Skeletal muscle cell (primary cell): ENCODE data around the gene DHDDS.

Source experiments
- DNase-seq: peaks from one replicate; pipeline ENCODE4 v3.0.0-alpha.2; 2010; ENCODE audit warnings: low read depth
- H3K4me3 ChIP-seq: 2 replicates; pipeline ENCODE4 v1.5.1; 2011; ENCODE audit warnings: low read depth, mild to moderate bottlenecking, control low read depth, low read length, moderate library complexity

Gene DHDDS

GRCh38 chr1:26413031-26413430 lies 19.1 kb upstream of the DHDDS start:
- H3K4me3 ChIP-seq = no peak overlapping the region
- DNase-seq = no peak

- no peak overlapping the region for H3K4me3 ChIP-seq
These were observed 14.9 kb upstream of the DHDDS start for GRCh38 chr1:26417111-26417759.

DNA sequence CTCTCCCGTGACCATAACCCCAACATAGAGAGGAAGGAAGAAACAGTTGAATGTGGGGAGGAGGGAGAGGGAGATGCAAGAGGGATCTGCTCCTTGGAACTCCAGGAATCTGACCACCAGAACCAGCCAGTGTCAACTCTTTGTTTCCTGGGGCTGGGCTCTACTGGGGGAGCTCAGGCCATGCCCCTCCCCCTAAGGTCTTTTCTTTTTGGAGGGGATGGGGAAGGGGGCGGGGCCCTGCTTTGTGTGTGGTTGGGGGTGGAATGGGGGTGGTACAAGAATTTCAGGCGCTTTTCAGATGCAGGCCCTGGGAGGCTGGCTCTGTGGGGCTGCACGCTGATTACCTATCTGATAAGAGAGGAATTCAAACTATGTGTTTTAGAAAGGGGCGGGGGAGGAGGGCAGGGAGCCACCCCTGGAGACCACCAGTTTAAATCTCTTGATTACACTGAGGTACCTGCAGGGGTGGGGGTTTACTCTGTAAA lies 13.2 kb upstream of the DHDDS start:
- no peak overlapping the region for H3K4me3 ChIP-seq
- DNase-seq = no peak

More at GRCh38 chr1:26417111-26417759, 14.9 kb upstream of the DHDDS start:
- DNase-seq = no peak

- no peak for DNase-seq
- no peak overlapping the region for H3K4me3 ChIP-seq
These were observed 12.6 kb upstream of the DHDDS start for GRCh38 chr1:26419494-26419893.

DNA sequence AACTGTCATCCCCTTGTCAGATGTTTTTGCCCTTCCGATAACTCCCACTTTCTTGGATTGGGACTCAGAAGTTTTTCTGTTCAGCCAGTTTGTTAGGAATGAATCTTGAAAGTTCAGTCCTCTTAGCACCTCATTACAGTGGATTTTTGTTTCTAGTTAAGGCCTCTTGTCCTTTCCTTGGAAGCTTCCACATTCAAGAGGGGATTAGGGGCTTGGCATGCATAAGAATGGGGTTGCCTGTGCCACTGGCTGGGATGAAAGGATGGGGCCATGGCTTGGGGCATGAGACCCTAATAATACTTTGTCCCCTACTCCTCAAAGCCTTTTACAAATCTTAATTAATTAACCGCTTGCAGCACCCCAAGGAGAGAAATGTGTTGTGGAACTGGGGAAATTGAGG lies 2.4 kb upstream of the DHDDS start:
- no peak overlapping the region for H3K4me3 ChIP-seq
- no peak for DNase-seq

DNA sequence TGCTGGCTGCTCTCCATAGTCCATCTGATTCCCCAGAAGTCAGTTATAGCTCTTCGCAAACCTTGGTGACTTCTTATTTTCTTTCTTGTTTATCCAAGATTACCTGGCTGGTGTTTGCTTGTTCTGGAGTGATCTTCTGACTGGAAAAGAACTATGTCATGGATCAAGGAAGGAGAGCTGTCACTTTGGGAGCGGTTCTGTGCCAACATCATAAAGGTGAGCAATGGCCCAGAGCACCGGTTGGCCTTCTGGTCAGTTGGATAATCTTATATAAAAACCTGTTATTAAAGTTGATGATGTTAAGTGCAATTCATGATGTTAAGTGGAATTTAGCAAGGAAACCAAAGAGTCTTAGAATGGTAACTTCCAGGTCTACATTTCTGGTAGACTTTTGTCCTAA lies 672 bp downstream of the DHDDS start:
- DNase-seq = no peak
- H3K4me3 ChIP-seq = peak overlapping the region; percentile 61

DNA sequence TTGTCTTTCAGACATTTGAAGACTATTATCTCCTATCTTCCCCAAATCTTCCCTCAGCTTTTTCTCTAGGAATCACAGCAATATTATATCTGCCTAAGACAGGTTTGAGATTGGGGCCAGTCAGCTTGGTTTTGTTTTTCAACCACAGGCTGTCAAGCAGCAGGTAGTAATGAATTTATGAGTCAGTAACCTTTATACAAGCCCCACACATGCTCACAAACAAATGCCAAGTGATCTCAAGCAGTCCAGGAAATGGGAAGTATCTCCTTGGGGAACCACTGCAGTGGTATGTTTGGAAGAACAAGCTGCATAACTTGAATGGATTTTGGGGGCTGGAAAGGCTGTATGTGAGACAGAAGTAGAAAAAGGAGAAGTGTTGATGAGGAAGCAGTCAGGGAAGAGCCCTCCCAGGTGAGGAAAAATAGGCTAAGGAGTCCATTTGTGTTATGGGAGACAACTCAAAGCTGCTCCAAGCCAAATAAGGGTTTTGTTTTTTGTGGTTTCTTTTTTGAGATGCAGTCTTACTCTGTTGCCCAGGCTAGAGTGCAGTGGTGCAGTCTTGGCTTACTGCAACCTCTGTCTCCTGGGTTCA lies 2.1 kb downstream of the DHDDS start:
- no peak for DNase-seq
- no peak overlapping the region for H3K4me3 ChIP-seq

GRCh38 chr1:26438041-26438440 lies 5.9 kb downstream of the DHDDS start:
- H3K4me3 ChIP-seq = no peak overlapping the region
- no peak for DNase-seq

- DNase-seq = no peak
- no peak overlapping the region for H3K4me3 ChIP-seq
These were observed 8.1 kb downstream of the DHDDS start for GRCh38 chr1:26440259-26440658.

- no peak for DNase-seq
- no peak overlapping the region for H3K4me3 ChIP-seq
These were observed 17.7 kb downstream of the DHDDS start for GRCh38 chr1:26449868-26450267.

DNA sequence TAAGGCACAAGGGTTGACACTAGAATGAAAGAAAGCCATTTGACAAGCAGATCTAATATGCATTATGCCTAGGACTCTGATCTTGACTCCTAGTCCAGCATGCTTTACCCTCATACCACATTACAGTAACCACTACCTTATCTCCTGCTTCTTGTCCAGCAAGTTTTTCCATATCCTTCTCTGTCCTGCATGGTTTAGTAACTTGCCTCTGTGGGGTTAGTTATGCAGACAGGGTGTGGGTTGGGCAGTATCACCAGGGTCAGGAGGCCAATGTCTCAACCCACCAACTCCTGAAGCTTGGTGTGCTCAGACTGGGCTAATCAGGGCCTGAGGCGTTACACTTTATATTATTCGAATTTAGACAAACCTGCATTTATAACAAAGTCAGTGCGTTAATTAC lies 18.8 kb downstream of the DHDDS start:
- no peak for DNase-seq
- H3K4me3 ChIP-seq = no peak overlapping the region

DNA sequence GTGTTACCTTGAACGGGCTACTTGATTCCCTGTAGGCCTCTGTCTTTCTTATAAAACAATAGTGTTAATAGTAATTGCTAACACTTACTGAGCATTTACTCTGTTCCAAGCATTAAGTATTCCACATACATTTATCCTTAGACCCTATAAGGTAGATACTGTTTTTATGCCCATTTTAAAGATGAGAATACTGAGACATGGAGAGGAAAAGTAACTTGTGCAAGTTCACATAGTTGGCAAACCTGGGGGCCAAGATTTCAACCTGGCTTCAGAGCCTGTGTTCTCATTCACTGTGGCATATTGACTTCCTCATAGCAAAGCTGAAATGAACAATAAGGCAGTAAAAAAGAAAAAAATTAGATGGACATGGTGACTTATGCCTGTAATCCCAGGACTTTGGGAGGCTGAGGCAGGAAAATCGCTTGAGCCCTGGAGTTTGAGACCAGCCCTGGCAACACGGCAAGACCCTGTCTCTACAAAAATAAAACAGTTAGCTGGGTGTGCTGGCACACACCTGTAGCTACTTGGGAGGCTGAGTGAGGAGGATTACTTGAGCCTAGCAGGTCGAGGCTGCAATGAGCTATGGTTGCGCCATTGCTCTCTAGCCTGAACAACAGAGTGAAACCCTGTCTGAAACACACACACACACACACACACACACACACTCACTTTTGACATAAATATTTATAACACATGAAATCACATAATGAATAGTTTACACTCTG lies 20.5 kb downstream of the DHDDS start:
- DNase-seq = no peak
- H3K4me3 ChIP-seq = no peak overlapping the region

DNA sequence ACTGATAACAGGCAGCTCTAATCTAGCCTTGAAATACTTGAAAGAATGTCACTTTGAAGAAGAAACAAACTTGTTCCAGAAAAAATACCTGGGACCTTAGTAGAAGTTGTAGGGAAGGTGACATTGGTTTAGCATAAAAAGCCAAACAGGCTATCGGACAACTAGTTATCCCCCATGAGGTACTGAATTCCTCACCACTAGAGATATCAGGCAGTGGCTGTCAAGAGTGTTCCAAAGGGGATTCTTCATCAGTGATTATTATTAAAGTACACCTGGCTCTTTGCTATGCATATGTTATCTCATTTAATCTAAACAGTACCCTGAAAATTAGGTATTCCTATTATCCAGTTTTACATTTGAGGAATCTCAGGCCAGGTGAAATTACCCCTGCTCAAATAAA lies 27.0 kb downstream of the DHDDS start:
- no peak for DNase-seq

DNA sequence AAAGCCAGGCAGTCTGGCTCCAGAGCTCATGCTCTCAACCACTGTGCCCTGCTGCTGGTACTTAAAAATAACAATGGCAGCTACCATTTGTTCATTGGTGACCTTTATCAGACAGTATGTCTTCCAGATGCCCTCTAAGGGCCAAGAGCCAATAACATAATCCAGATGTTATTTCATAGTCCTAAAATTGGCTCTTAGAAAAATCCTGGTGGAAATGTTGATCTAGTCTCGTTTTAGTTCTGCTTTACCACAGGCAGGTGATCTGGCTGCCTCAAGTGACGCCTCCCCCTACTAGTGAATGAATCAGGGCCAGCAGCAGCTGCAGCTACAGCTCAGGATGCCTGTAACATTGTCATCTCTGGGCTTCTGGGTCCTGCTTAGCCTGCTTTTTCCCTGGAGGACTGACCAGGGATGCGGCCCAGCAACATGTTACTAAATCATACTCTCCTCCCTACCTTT lies 27.5 kb downstream of the DHDDS start:
- no peak overlapping the region for H3K4me3 ChIP-seq
- DNase-seq = no peak

More for the DNA sequence above, 27.0 kb downstream of the DHDDS start:
- H3K4me3 ChIP-seq = no peak overlapping the region

GRCh38 chr1:26468911-26469310 lies 36.8 kb downstream of the DHDDS start:
- no peak for DNase-seq
- no peak overlapping the region for H3K4me3 ChIP-seq

GRCh38 chr1:26469558-26469957 lies 37.4 kb downstream of the DHDDS start:
- H3K4me3 ChIP-seq = no peak overlapping the region
- DNase-seq = no peak

DNA sequence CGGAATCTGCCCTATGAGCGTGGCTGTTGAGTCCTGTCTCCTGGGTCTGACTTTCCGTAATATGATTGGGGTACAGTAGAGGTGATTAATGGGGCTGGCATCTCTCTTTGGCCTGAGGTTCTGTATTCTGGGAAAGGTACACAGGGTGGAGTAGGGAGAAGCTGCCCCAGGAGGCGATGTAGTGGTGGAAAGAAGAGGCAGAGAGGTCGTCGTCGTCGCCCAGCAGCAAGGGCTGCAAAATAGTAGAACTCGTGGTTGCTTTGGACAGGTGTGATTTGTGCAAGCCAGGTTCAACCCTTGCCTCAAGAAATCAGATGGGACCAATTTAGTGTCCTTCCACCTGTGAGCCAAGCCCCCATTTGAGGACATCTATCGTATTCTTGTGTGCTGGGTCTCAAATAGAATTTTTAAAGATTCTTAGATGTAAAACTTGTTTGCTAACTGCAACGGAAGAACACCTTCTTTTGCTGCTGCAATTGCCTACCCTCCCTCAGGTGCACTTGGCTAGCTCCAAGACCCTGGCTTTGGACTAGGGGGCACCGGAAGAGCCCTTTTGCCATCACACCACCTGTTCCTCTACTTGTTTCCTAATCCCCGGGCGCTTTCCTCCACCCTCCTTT lies 38.9 kb downstream of the DHDDS start:
- DNase-seq = no peak

DNA sequence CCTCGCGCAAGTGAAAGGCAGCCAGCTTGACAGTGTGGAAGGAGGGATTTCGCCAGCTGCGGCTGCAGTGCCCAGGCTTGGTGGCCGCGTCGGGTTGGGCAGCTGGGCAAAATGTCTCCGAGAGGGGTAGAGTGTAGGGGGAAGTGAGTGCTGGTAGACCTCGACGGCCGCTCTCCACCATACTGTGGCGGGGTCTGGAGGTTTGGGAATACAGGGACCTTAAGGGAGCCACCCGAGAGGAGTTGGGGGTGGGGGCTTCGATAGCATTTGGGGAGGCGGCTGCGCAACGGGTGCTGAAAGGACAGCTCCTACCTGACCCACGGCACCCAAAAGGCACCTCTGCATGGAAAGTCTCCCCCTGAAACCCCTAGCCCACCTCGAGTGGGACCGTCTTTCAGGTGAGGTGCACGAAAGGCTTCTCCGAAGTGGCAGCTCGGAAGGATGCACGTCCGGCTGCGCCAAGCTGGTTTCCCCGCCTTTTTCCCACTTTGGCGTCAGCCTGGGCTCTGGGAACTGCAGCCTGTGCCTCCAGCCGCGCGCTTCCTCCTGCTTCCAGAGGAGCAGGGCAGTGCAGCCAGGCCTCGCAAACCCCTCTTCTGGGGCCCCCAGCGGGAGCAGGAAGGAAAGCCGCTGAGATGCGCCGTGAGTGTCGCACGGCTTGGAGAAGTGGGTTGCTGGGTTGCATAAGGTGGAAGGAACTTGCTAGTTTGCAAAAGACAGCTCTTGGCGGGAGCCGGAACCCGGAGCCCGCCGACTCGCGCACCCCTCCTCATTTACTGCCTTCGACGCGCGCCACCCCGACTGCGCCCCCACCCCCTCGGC lies 39.6 kb downstream of the DHDDS start:
- DNase-seq = peak; percentile 43

More for the DNA sequence above, 38.9 kb downstream of the DHDDS start:
- peak overlapping the region; percentile 74 for H3K4me3 ChIP-seq

GRCh38 chr1:26472320-26472900 lies 40.3 kb downstream of the DHDDS start, which contains the start of gene HMGN2:
Gene HMGN2 (plus strand): TSS chr1:26472440. CDS start chr1:26472613, 173 bp downstream.
- peak; percentile 55 for DNase-seq

More for the DNA sequence above, 39.6 kb downstream of the DHDDS start:
- peak overlapping the region; percentile 74 for H3K4me3 ChIP-seq

More at GRCh38 chr1:26472320-26472900, 40.3 kb downstream of the DHDDS start, which contains the start of gene HMGN2:
- peak within 1 kb of the TSS; percentile 74 for H3K4me3 ChIP-seq
